GM19193 (cell line): ENCODE measurements around the gene CD40.

Experiments used
- POLR2A ChIP-seq: IDR thresholded peaks from 4 replicates; pipeline ENCODE4 v1.6.1; 2011; ENCODE audit not compliant: insufficient read depth, insufficient read length; ENCODE audit errors: extremely low read depth

CD40 gene

GRCh38 chr20:46172961-46173536 lies 54.9 kb downstream of the CD40 start:
- TF ChIP-seq POLR2A = no peak

- TF ChIP-seq POLR2A = no peak
These were observed 55.7 kb downstream of the CD40 start for GRCh38 chr20:46173652-46174468.

GRCh38 chr20:46174469-46175126 lies 56.5 kb downstream of the CD40 start:
- TF ChIP-seq POLR2A = no peak

- TF ChIP-seq POLR2A = no peak
These were observed 57.0 kb downstream of the CD40 start for GRCh38 chr20:46175127-46175494.

GRCh38 chr20:46176739-46177378 lies 58.7 kb downstream of the CD40 start:
- no peak for TF ChIP-seq POLR2A

- no peak for TF ChIP-seq POLR2A
These were observed 59.7 kb downstream of the CD40 start for GRCh38 chr20:46177768-46178167.

- no peak for TF ChIP-seq POLR2A
These were observed 60.8 kb downstream of the CD40 start for GRCh38 chr20:46178891-46179290.
